Trophoblast cell (in vitro differentiated cells and primary cell): ENCODE results near the gene DNM3.
"Not testable (repeated sequence)": the region's sequence is repeated elsewhere in the genome, so short reads cannot be mapped to it uniquely, and the experiment has no call there.

Source experiments
- DNase-seq, 2 donors: peaks; one replicate each; pipeline ENCODE4 v3.0.0-alpha.2; 2016
- H2AFZ ChIP-seq: 2 replicates; pipeline ENCODE4 v1.6.1; 2013; ENCODE audit warnings: low read length, moderate library complexity, mild to moderate bottlenecking; ENCODE audit not compliant: insufficient read depth, poor library complexity
- H2AK5ac ChIP-seq: 2 replicates; pipeline ENCODE4 v1.6.1; 2013; ENCODE audit warnings: mild to moderate bottlenecking, low read length
- H2BK120ac ChIP-seq: 2 replicates; pipeline ENCODE4 v1.6.1; 2013; ENCODE audit warnings: low read length, mild to moderate bottlenecking, moderate library complexity; ENCODE audit not compliant: insufficient read depth, poor library complexity
- H2BK12ac ChIP-seq: 2 replicates; pipeline ENCODE4 v1.6.1; 2013; ENCODE audit warnings: mild to moderate bottlenecking, low read length, moderate library complexity
- H2BK5ac ChIP-seq: 2 replicates; pipeline ENCODE4 v1.6.1; 2013; ENCODE audit warnings: low read length, low read depth, moderate library complexity, mild to moderate bottlenecking; ENCODE audit not compliant: poor library complexity
- H3K14ac ChIP-seq: 2 replicates; pipeline ENCODE4 v1.6.1; 2013; ENCODE audit warnings: mild to moderate bottlenecking, low read length
- H3K18ac ChIP-seq: 2 replicates; pipeline ENCODE4 v1.6.1; 2013; ENCODE audit warnings: mild to moderate bottlenecking, low read length
- H3K23ac ChIP-seq: 2 replicates; pipeline ENCODE4 v1.6.1; 2013; ENCODE audit warnings: low read length
- H3K27ac ChIP-seq: 2 replicates; pipeline ENCODE4 v1.5.1; 2013; ENCODE audit warnings: low read depth, mild to moderate bottlenecking, inconsistent platforms, low read length, moderate library complexity
- H3K27me3 ChIP-seq: 2 replicates; pipeline ENCODE4 v1.6.1; 2013; ENCODE audit warnings: inconsistent platforms, mild to moderate bottlenecking, low read length, moderate library complexity; ENCODE audit not compliant: insufficient read depth
- H3K36me3 ChIP-seq, 2 experiments: 1 replicate in 1 of 2; 2 replicates in 1 of 2; pipeline ENCODE4 v1.6.1; 2013; ENCODE audit warnings: low read length in 2 of 2, mild to moderate bottlenecking in 2 of 2, moderate library complexity in 1 of 2; ENCODE audit not compliant: insufficient read depth in 2 of 2, control insufficient read depth in 1 of 2
- H3K4ac ChIP-seq: 2 replicates; pipeline ENCODE4 v1.6.1; 2013; ENCODE audit warnings: low read depth, mild to moderate bottlenecking, low read length, moderate library complexity
- H3K4me1 ChIP-seq, 2 experiments: 1 replicate in 1 of 2; 2 replicates in 1 of 2; pipeline ENCODE4 v1.6.1; 2013; ENCODE audit warnings: low read length in 2 of 2, mild to moderate bottlenecking in 2 of 2, moderate library complexity in 1 of 2; ENCODE audit not compliant: insufficient read depth in 2 of 2, control insufficient read depth in 1 of 2
- H3K4me2 ChIP-seq: 2 replicates; pipeline ENCODE4 v1.6.1; 2013; ENCODE audit warnings: inconsistent platforms, mild to moderate bottlenecking, low read length, moderate library complexity
- H3K4me3 ChIP-seq: 2 replicates; pipeline ENCODE4 v1.5.1; 2013; ENCODE audit warnings: mild to moderate bottlenecking, low read depth, low read length, inconsistent platforms
- H3K79me1 ChIP-seq: one replicate; pipeline ENCODE4 v1.6.1; 2013; ENCODE audit warnings: low read length
- H3K79me2 ChIP-seq: 2 replicates; pipeline ENCODE4 v1.6.1; 2013; ENCODE audit warnings: low read length, mild to moderate bottlenecking; ENCODE audit not compliant: control insufficient read depth, insufficient read depth, poor library complexity
- H3K9ac ChIP-seq: 2 replicates; pipeline ENCODE4 v1.6.1; 2013; ENCODE audit warnings: mild to moderate bottlenecking, low read length
- H3K9me3 ChIP-seq: 2 replicates; pipeline ENCODE4 v1.6.1; 2013; ENCODE audit warnings: low read depth, mild to moderate bottlenecking, control low read depth, inconsistent platforms, low read length; ENCODE audit not compliant: insufficient read depth
- H4K12ac ChIP-seq: 2 replicates; pipeline ENCODE4 v1.6.1; 2013; ENCODE audit warnings: low read depth, mild to moderate bottlenecking, low read length, moderate library complexity
- H4K8ac ChIP-seq: 2 replicates; pipeline ENCODE4 v1.6.1; 2013; ENCODE audit warnings: low read depth, mild to moderate bottlenecking, low read length, moderate library complexity
- H4K91ac ChIP-seq: one replicate; pipeline ENCODE4 v1.6.1; 2013; ENCODE audit warnings: low read depth, mild to moderate bottlenecking, low read length, moderate library complexity
- WGBS: extraction: QIAGEN DNeasy Blood & Tissue Kit; methylation state at CpG from one replicate; pipeline ENCODE4 v1.1.7; 2013; ENCODE audit warnings: missing lambda C conversion rate; ENCODE audit not compliant: insufficient read length, insufficient coverage; ENCODE audit errors: extremely low coverage; 5-methylcytosine and 5-hydroxymethylcytosine counted together

Gene DNM3

GRCh38 chr1:171799698-171800097 lies 41.6 kb upstream of the DNM3 start:
- no CpG with 5 or more reads among the region's 2 CpGs for WGBS
- not testable (repeated sequence) for DNase-seq, H4K91ac ChIP-seq, H3K4me3 ChIP-seq, H3K4me1 ChIP-seq, H2AK5ac ChIP-seq, H3K18ac ChIP-seq, H3K27ac ChIP-seq, H4K8ac ChIP-seq, H3K9ac ChIP-seq, H3K4me2 ChIP-seq, H3K79me2 ChIP-seq, H3K27me3 ChIP-seq, H3K9me3 ChIP-seq, H3K14ac ChIP-seq, H2BK120ac ChIP-seq, H2AFZ ChIP-seq, H3K23ac ChIP-seq, H3K79me1 ChIP-seq, H3K4ac ChIP-seq, H4K12ac ChIP-seq, H2BK5ac ChIP-seq, H2BK12ac ChIP-seq
- peaks cover 5 to 22% of the 10 kb centered on the region in 2 experiments for H3K36me3 ChIP-seq

- Histone ChIP-seq H3K9me3 (no peaks in the 10 kb centered on the region), H4K12ac (no peak overlapping the region), H3K79me2 (no peaks in the 10 kb centered on the region), H2BK120ac (no peak overlapping the region), H2BK12ac (no peak overlapping the region), H3K4me1 (no peaks in the 10 kb centered on the region), H3K18ac (no peak overlapping the region), H3K27me3 (no peaks in the 10 kb centered on the region), H4K8ac (no peak overlapping the region), H2AFZ (no peak overlapping the region), H2AK5ac (no peak overlapping the region), H2BK5ac (no peak overlapping the region), H3K79me1 (no peaks in the 10 kb centered on the region), H3K4me2 (no peak overlapping the region), H3K23ac (no peak overlapping the region), H3K4me3 (no peak overlapping the region), H4K91ac (no peak overlapping the region), H3K9ac (no peak overlapping the region), H3K14ac (no peak overlapping the region), H3K4ac (no peak overlapping the region), H3K27ac (no peak overlapping the region), H3K36me3 (peaks cover 5 to 18% of the 10 kb centered on the region in 2 experiments)
- peak in 1 of 2 donors; percentile 10 for DNase-seq
- no CpG with 5 or more reads among the region's 3 CpGs for WGBS
Measured at GRCh38 chr1:171800342-171800741, 41.0 kb upstream of the DNM3 start.

- H3K27me3 ChIP-seq = no peaks in the 10 kb centered on the region
- H2BK120ac ChIP-seq = no peak overlapping the region
- DNase-seq = no peak
Measured at GRCh38 chr1:171800851-171801250, 40.4 kb upstream of the DNM3 start.

GRCh38 chr1:171801487-171801891 lies 39.8 kb upstream of the DNM3 start:
- Histone ChIP-seq H3K4ac (no peak overlapping the region), H3K79me2 (no peaks in the 10 kb centered on the region), H3K9ac (no peak overlapping the region), H3K18ac (no peak overlapping the region), H3K14ac (no peak overlapping the region), H2BK5ac (no peak overlapping the region), H3K23ac (no peak overlapping the region), H3K4me3 (no peak overlapping the region), H3K27me3 (no peaks in the 10 kb centered on the region), H3K4me2 (no peak overlapping the region), H3K36me3 (peaks cover 3 to 7% of the 10 kb centered on the region in 2 experiments), H4K8ac (no peak overlapping the region), H3K4me1 (no peaks in the 10 kb centered on the region), H2BK120ac (no peak overlapping the region), H3K79me1 (no peaks in the 10 kb centered on the region), H4K12ac (no peak overlapping the region), H3K9me3 (no peaks in the 10 kb centered on the region), H2AFZ (no peak overlapping the region), H2BK12ac (no peak overlapping the region), H4K91ac (no peak overlapping the region), H2AK5ac (no peak overlapping the region), H3K27ac (no peak overlapping the region)
- peak in 1 of 2 donors; percentile 55 for DNase-seq
- no CpG with 5 or more reads among the region's 2 CpGs for WGBS

More at GRCh38 chr1:171800851-171801250, 40.4 kb upstream of the DNM3 start:
- no peak overlapping the region for H2AFZ ChIP-seq
- H3K36me3 ChIP-seq = peaks cover 5 to 13% of the 10 kb centered on the region in 2 experiments
- no peak overlapping the region for H3K4me2 ChIP-seq
- no peaks in the 10 kb centered on the region for H3K9me3 ChIP-seq
- no peaks in the 10 kb centered on the region for H3K79me2 ChIP-seq
- H2BK5ac ChIP-seq = no peak overlapping the region
- no peak overlapping the region for H3K9ac ChIP-seq
- no peak overlapping the region for H4K91ac ChIP-seq
- H3K4ac ChIP-seq = no peak overlapping the region
- H3K4me3 ChIP-seq = no peak overlapping the region
- no peak overlapping the region for H3K18ac ChIP-seq
- no peaks in the 10 kb centered on the region for H3K4me1 ChIP-seq
- no peak overlapping the region for H2BK12ac ChIP-seq
- H3K23ac ChIP-seq = no peak overlapping the region
- no peak overlapping the region for H4K8ac ChIP-seq
- no peak overlapping the region for H2AK5ac ChIP-seq
- H3K79me1 ChIP-seq = no peaks in the 10 kb centered on the region
- no peak overlapping the region for H3K14ac ChIP-seq
- no CpG with 5 or more reads among the region's 3 CpGs for WGBS
- H4K12ac ChIP-seq = no peak overlapping the region
- no peak overlapping the region for H3K27ac ChIP-seq
